Stimulated activated CD8-positive, alpha-beta memory T cell treated with anti-CD3 and anti-CD28 coated beads, Interleukin-15, amount 100 ng/mL, for 4 hours (primary cell): ENCODE data around the gene KCNMA1.
"Not testable (repeated sequence)": the region's sequence is repeated elsewhere in the genome, so short reads cannot be mapped to it uniquely, and the experiment has no call there.

Source experiments
- DNase-seq, 2 donors: peaks; one replicate each; pipeline ENCODE4 v3.0.0-alpha.2; 2020; ENCODE audit warnings: low read depth in 2 of 2

The KCNMA1 gene

DNA sequence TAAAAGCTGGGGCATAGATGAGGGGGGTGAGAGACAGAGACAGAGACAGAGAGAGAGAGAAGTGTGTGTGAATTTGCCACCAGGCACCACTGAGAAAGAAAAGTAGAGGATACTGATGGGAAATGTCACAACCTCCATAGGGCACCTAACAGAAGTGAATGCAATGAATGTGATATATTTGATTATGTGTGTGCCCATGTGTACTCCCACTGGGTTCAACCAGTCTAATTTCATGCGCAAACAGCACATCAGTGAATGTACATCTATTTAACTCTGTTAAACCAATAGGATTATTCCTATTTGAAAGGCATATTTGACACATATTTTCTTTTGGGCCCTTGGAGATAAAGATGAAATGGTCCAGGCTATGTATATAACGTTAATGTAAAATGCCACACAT, 241.3 kb downstream of the KCNMA1 start:
- DNase-seq, result no peak

DNA sequence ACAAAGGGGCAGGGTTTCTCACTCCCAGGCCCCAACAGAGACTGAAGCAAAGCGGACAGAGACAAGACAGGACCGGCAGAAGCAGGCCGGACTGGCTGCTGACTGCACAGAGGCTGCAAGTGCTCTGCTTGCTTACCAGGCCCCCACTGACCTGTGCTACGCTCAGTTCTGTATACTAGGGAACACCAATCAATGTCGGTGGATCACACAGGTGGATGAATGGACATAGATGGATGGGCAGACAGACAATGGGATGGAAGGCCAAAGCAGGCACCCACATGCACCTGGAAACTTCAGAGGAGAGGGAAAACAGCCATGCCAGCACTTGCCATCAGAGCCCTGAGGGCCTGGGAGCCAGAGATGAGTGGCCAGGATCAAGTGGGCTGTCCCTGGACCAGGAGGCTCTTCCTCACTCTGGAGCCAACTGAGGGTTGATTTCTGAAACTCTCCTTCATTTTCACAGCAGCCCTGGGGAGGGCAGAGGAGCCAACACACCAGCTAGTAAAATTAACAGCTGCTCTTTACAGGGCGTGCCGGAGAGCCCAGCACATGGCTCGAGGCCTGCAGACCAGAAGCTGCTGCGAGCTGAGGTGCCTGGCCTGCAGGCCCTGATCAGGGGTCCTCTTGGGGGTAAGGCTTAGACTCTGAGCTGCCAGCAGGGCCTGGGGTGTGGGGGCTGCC, 243.6 kb downstream of the KCNMA1 start:
- DNase-seq, result no peak

DNA sequence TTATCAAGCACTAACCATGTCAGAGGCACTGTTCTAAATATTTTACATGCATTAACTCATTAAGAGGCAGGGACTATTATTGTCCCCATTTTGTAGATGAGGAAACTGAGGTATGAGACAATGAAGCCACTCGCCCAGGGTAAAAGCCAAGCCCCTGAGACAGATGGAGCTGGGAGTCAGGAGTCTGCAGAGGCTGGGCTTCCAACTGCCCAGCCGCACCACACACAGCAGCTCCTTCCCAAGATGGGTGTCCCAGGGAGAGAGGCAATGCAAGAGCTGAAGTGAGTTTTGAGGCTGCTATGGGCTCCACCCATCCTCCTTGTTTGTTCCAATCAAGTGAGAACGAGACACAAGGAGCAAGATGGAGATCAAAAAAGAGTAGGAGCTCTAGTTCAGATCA, 244.2 kb downstream of the KCNMA1 start:
- no peak for DNase-seq

DNA sequence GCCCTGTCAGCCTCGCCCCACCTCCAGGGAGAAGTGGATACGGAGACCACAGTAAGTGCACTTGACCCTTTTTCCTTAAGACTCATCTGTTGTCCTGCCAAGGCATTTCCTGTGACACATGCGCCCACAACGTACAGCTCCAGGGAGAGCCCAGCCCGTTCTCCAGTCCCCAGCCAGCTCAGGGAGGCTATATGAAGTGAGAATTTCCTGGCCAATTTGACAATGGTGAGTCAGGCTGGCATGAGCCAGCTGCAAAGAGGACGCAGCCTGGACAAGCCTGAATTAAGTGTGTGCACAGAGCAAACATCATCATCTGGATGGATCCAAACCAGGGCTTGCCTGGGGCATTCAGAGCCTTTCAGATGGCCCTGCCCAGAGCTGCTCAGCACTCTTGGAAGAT, 244.8 kb downstream of the KCNMA1 start:
- DNase-seq, result no peak

DNA sequence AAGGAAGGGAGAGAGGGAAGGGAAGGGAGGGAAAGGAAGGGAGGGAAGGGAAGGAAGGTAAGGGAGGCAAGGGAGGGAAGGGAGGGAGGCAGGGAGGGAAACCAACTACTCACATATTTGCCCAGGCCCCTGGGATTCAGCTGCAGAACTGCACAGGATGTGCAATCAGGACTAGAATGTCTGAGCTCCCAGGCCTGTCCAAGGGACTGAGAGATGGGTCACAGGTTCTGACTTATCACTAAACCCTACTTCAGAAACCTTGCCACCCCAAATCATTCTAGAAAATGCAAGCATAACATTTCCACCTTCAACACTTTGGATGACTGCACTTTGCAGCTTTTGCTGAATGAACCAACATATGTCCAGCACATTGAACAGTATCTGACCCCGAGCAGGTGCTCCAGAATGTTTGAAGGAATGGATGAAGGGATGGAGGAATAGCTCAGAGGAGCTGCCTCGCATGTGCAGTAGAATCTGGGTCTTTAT, 245.3 kb downstream of the KCNMA1 start:
- DNase-seq, result no peak

DNA sequence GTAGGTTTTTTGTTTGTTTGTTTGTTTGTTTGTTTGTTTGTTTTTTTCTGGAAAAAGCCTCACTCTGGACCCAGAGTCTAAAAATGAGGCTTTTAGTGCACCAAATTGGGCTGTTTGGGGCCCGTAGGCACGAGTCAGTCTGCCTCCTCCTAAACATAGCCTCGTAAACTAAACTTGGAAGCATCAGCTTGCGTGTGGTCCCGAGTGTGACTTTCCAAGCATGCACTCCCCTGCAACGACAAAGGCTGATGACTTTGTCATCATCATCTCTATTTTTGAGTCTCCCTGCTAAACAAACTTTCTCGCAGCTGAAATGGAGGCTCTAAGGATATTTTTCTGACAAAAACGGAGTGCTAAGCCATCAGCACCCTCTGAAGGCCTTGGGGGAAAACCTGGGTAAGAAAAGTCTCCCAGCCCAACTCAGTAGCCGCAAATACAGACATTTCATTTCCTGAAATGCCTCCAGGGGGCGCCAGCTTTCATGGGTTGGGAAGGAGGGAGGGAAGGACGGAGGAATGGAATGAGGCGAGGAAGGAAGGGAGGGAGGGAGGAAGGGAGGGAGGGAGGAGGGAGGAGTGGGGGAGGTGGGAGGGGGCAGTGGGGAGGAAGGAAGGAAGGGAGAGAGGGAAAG, 245.9 kb downstream of the KCNMA1 start:
- no peak for DNase-seq

DNA sequence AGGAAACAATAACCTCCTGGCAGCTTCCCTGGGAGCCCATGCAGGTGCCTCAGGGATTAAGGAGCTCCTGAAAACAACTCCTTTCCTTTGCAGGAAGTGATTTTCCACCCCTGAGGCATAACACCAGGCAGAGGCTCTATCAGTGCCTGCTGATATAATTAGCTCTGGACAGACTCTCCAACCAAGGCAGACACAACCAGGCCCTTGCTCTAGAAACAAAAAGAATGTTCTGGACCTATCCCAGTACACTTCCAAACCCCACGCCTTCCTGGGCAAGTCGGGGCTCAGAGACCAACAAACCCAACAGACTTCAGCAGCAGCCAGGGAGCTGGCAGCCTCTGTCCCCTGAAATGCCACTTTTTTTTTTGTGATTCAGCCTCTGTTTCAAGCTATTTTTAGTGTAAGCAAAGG, 247.1 kb downstream of the KCNMA1 start:
- no peak for DNase-seq

DNA sequence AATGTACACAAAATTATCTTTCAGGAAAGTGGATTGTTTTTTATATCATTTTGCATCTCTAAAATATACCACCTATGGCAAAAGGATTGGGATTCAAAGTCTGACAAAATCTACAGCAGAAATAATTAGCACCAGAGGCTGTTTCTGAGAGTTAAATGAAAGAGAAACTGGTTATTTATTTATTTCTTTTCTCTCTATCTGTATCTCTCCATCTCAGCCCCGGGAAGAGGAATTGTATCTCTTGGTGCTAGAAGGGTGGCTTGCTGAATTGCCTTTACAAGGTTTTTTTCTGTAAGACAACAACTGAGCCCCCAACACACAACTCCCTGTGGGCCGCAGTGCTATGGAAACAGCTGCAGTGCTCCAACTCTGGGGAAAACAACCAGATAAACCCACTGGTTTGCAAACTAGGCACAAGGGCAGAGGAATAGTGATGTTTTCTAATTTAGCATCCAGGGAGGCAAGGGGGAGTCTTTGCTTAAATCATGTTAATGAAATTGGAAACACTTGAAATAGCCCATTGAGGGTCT, 249.0 kb downstream of the KCNMA1 start:
- DNase-seq, result no peak

DNA sequence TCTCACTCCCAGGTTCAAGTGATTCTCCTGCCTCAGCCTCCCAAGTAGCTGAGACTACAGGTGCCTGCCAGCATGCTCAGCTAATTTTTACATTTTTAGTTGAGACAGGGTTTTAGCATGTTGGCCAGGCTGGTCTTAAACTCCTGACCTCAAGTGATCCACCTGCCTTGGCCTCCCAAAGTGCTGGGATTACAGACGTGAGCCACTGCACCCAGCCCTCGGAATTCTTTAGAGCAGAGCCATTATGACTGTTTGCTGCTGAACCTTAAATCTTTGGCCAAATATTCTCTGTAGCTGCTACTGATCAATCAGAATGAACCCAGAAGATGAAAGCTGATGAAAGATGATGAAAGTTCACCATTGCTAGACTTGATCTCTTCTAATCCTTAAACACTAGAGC, 249.9 kb downstream of the KCNMA1 start:
- DNase-seq, result not testable (repeated sequence)

DNA sequence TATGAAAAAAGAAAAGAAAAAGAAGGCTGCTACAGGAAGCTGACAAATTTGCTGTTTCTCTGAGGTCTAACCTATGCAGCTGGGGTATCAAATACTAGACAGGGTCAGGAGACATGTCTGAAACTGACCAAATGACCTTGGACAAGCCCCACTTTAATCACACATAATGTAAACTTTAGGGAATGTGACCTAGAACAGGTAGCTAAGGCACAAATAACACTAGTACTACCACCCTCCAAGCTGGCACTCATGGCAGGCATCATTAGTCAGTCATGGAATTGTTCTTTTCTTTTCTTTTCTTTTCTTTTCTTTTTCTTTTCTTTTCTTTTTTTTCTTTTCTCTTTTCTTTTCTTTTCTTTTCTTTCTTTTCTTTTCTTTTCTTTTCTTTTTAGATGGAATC, 250.4 kb downstream of the KCNMA1 start:
- DNase-seq, result no peak

DNA sequence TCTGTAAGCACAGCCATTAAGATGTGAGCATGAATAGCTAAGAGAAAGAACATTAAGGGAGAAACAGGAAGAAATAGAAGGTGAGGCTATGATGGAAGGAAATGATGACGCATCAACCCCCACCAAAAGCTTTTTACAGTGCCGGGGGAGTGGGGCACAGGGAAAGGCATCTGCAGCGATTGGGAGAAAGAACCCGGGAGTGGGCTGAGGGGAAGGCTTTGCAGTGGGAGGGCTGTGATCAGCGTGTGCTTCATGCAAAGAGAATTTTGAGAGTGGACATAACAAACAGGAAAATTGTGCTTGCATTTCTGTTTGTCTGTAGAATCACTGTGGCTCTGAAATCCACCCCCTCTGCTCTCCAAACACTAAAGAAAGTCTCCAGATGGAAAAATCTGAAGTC, 250.8 kb downstream of the KCNMA1 start:
- DNase-seq, result no peak

DNA sequence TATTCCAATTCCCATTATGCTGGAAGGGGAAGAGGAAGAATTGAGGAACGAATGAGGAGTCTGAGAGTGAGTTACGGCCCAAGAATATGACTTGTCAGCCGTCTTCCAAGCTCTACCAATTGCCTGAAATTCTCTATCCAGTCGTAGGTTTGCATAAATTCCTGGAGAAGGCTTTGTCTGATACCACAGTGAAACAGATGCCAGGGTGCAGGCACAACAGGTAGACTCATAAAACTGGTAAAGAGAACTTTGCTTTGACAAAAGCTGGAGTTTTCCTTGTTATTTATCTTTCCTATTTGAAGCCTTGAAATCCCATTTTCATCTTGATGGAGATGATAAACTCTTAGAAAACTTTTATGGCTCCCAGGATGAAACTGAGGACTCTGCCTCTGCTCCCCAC, 251.2 kb downstream of the KCNMA1 start:
- DNase-seq, result no peak

DNA sequence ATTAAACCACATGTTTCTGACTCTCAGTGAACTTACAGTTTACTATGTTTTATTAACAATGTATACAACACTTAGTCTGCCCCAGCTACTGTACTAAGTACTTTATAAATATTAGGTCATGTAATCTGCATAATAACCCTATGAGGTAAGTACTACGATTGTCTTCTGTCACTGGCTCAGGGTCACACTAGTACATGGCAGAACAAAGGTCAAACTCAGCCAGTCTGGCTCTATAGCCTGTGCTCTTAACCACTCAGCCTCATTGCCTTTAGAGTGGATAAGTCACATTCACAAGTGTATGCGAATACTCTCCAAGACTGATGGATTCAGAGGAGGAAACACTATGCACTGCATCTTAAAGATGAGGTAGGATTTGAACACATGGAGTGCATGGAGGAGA, 252.3 kb downstream of the KCNMA1 start:
- no peak for DNase-seq

DNA sequence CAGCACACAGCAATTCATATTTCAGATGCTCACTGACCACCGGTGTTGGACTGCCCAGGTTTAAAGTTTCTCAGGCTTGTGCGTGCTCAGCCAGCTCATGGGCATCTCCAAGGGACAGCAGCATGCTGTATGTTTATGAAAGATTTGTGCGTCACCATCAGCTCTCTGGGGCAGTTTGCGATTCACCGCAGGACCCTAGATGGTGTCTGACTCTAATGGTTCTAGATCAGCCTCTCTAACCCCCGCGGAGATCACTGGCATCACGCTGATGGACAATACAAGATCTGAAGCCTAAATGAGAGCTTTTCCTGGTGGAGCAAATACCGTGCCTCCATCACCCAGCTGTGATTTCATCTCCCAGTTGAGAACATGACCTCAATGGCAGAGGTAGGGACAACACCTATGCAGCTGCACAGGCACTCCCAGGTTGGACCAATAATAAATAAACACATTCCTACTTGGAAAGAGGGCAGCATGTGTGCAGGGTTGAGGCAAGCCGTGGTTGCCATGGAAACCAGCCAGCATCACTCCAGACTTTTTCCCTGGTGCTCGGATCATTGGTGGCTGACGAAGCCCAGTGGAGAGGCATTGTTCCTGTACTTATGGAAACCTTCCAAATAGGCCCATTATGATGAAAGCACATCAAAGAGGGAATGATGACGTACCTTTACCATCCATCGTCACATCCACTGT, 253.6 kb downstream of the KCNMA1 start:
- no peak for DNase-seq

DNA sequence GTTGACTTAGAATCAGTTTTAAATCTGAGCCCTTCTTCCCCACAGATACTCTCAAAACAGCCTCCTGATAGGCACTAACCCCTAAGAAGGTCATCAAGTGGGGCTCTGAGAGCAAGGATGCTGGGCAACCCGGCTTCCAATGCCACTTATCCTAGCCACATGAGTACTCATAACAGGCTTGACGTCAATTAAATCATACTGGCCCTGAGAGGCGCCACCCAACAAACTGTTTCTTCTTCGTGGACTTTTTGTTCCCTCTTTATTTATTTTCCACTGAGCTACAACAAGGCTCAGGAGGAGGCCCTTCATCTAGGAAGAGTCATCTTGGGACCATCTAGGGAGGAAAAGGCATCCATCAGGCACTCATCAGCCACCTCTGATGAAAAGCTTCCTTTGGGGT, 255.9 kb downstream of the KCNMA1 start:
- DNase-seq, result no peak

DNA sequence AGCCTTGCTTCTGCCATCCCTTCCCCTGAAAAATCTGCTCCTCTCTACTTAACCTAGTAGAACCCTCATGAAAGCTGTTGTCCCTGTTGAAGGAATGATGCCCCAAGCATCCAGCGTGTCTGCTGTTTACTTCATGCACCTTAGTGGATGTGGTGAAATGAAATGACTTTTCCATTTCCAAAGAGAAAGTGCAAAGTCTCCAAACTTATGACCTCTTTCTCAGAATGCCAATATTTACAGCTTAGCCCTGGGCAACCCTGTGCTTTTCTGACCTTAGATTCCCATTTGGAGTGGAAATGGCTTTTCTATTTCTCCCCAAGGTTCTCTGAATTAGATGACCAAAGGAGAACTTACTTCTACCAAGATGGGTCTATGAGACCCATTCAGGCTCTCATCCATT, 256.9 kb downstream of the KCNMA1 start:
- DNase-seq, result no peak

DNA sequence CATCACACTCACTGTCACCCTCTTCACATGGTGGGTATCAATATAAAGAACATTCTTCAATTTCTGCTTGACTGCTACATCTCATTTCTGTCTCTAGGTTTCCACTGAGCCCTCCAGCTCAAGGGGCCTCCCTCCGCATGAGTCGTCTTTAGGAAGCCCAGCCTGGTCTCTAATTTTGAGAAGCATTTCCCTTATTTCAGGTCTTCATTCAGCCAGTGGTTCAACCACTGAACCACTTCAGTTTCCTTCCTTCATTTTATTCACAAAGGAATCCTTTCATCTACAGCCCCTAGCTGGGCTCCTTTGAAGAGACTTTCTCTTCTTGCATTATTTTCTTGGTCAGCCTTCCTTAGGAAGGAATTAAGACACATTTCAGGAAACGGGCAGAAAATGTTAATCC, 257.4 kb downstream of the KCNMA1 start:
- no peak for DNase-seq

DNA sequence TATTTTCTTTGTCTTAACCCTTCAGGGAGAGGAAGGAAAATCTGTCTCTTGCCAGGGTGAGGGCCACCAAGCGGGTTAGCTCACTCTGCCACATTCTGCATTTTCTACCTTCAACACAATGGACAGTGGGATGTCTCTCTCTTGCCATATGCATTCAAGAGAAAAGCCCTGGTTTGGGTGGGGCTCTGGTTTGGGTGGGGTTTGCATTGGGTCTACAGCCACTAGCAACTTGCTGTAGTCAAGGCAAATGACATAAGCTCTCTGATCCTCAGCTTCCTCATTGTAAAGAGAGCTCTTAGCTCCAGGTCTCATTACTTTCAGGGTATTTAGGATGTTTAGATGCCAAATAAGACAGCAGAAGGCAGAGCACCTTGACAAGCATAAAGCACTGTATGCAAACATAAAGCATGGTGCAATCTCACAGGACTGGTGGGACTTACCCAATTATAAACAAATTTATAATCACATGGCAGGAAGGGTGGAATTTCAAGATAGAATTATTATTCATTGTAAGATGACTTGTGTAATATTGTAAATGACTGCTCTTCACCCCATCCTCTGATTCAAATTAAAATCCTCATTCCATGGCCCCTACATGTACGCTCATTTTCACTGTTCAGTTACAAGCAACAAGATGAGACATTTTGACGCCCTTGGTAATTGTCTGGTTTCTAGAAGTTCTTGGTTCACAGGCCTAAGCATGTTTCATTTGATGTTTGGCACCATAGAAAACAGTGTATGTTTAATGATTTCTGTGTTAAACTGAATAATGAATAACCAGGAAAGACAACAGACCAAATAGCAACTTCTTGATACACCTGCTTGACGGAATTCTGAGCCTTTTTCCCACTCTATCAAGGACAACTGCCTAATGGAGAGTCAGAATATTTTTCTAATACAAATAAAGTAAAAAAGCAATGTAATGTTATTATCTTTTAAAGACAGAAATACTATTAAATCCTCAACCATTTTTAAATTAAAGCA, 258.9 kb downstream of the KCNMA1 start:
- no peak for DNase-seq

DNA sequence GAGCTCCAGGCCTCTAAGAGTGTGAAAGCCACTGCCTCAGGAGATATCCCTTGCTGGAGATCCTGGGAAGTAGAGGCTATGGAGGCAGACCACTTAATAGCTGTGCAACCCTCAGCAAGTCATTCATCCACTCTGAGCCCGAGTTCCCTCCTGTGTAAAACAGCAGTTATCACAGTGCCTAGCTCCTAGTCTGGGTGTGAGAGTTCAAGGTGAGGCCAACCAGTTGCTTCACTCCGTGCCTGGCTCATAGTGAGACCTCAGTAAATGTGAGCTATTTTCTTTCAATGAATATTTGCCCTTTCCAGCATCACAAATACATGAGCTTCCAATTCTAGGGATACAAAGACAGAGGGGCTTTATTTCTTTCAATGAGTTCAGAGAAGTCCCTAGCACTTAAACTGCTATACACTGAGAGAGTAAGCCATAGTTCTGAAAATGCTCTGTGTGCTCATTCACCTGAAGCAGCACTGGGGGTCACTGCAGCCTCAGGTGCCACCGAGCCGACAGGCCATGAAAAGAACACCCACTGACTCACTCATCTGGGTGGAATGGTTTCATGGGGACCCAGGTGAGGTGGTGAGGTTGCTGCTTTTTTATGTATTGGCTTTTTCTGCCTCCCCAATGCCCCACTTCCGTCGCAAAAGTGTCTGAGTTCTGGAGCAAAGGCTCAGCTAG, 259.8 kb downstream of the KCNMA1 start:
- no peak for DNase-seq

DNA sequence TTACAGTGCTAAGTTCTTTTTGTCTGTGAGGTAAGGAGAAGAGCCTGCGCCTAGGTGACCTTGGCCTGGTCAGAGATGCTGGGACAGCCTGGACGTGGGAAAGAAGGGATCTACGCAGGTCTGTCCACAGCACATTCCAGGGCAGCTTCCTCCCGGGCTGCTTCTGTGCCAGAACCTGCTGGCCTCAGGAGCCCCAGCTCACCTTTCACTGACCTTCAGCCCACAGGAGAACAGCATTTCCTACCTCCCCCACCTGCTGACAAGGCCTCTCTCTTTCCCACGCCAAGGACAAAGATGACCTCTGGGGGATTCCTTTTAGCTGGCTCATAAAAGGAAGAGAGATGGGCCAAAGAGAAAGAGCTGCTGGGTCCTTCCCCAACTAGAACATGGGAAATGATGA, 260.6 kb downstream of the KCNMA1 start:
- DNase-seq, result no peak

DNA sequence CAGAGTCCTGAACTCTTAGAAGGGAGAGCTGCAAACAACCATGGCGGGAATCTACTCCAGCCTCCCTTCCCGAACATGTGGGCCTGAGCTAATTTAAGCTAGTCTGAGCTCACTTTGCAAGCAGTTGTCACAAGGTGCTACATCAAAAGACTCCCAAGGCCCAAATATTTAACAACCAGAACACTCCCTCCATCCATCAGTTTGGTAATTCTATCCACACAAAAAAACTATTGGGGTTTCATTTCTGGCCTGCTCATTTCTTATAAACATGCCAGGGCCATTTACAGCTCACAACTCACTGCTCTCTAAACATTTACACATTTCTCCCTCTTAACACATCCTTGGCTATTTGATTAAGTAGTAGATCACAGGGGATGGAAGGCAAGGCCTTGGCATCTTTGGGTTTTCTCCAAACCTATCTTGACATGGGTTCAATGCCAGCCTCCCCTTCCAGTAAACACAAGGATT, 263.4 kb downstream of the KCNMA1 start:
- no peak for DNase-seq
